PC-3 (cell line): Measurements from ENCODE around the gene SNAP23.

Experiments used
- EZH2 ChIP-seq: fragments of 300-600 bp; sonication (generic); IDR thresholded peaks from one replicate; pipeline ENCODE4 v1.6.1; 2017; ENCODE audit warnings: antibody characterized with exemption, mild to moderate bottlenecking, low read length; ENCODE audit not compliant: unreplicated experiment
- EZH2phosphoT487 ChIP-seq: fragments of 300-600 bp; sonication (generic); IDR thresholded peaks from 2 replicates; pipeline ENCODE4 v1.6.1; 2018; ENCODE audit warnings: mild to moderate bottlenecking, antibody characterized with exemption, low read length, borderline replicate concordance
- TF ChIP-seq, protein P1 (sequence below): fragments of 300-600 bp; sonication (generic); conservative IDR thresholded peaks from 2 replicates; pipeline ENCODE4 v1.5.1; 2017; ENCODE audit warnings: antibody characterized with exemption, low read depth, mild to moderate bottlenecking, low read length

- TF ChIP-seq, protein P1, sequence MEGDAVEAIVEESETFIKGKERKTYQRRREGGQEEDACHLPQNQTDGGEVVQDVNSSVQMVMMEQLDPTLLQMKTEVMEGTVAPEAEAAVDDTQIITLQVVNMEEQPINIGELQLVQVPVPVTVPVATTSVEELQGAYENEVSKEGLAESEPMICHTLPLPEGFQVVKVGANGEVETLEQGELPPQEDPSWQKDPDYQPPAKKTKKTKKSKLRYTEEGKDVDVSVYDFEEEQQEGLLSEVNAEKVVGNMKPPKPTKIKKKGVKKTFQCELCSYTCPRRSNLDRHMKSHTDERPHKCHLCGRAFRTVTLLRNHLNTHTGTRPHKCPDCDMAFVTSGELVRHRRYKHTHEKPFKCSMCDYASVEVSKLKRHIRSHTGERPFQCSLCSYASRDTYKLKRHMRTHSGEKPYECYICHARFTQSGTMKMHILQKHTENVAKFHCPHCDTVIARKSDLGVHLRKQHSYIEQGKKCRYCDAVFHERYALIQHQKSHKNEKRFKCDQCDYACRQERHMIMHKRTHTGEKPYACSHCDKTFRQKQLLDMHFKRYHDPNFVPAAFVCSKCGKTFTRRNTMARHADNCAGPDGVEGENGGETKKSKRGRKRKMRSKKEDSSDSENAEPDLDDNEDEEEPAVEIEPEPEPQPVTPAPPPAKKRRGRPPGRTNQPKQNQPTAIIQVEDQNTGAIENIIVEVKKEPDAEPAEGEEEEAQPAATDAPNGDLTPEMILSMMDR, result no peak
- no peak for TF ChIP-seq EZH2
- no peak for TF ChIP-seq EZH2phosphoT487
Measured at GRCh38 chr15:42528970-42529369, 33.5 kb downstream of the SNAP23 start.
